NCI-H1105 treated with DMSO at 0.1 percent for 48 hours (cell line): ENCODE data around the gene ANKDD1A.

Experiments used
- DNase-seq: peaks from one replicate; lab custom pipeline; 2025; lab: John Stamatoyannopoulos, UW

ANKDD1A gene

GRCh38 chr15:64923546-64923945 is 11.8 kb downstream of the ANKDD1A start:
- DNase-seq = no peak

- DNase-seq = no peak
These were observed 13.9 kb downstream of the ANKDD1A start for GRCh38 chr15:64925335-64926330.

- no peak for DNase-seq
These were observed 15.0 kb downstream of the ANKDD1A start for GRCh38 chr15:64926661-64927060.

GRCh38 chr15:64928626-64929220 is 17.0 kb downstream of the ANKDD1A start:
- DNase-seq = no peak

GRCh38 chr15:64930019-64930652 is 18.4 kb downstream of the ANKDD1A start:
- no peak for DNase-seq

- DNase-seq = no peak
These were observed 19.2 kb downstream of the ANKDD1A start for GRCh38 chr15:64930778-64931371.

GRCh38 chr15:64931381-64931780 is 19.7 kb downstream of the ANKDD1A start:
- no peak for DNase-seq

GRCh38 chr15:64934023-64934422 is 22.3 kb downstream of the ANKDD1A start:
- no peak for DNase-seq

- no peak for DNase-seq
These were observed 26.5 kb downstream of the ANKDD1A start for GRCh38 chr15:64938192-64938591.

GRCh38 chr15:64942356-64942755 is 30.7 kb downstream of the ANKDD1A start:
- DNase-seq = no peak

- no peak for DNase-seq
These were observed 32.0 kb downstream of the ANKDD1A start for GRCh38 chr15:64943512-64944225.

- DNase-seq = no peak
These were observed 33.3 kb downstream of the ANKDD1A start for GRCh38 chr15:64944961-64945360.

GRCh38 chr15:64947211-64947610 is 35.5 kb downstream of the ANKDD1A start:
- DNase-seq = no peak

- DNase-seq = no peak
These were observed 37.2 kb downstream of the ANKDD1A start for GRCh38 chr15:64948916-64949315.

GRCh38 chr15:64949383-64950186 is 37.9 kb downstream of the ANKDD1A start:
- DNase-seq = no peak

- DNase-seq = no peak
These were observed 39.2 kb downstream of the ANKDD1A start for GRCh38 chr15:64950888-64951287.

- no peak for DNase-seq
These were observed 40.2 kb downstream of the ANKDD1A start for GRCh38 chr15:64951777-64952418.

- no peak for DNase-seq
These were observed 42.7 kb downstream of the ANKDD1A start for GRCh38 chr15:64954395-64954794.

- no peak for DNase-seq
These were observed 47.4 kb downstream of the ANKDD1A start for GRCh38 chr15:64959128-64959527.

GRCh38 chr15:64960153-64960552 is 48.5 kb downstream of the ANKDD1A start:
- DNase-seq = no peak
